ENCODE measurements around the gene MRPS6. TPM values are rescaled to one million over a fixed set of nuclear protein-coding genes. Genes with fewer than 3 reads are reported as not detected.

MRPS6 gene
- total RNA-seq, 1 experiment from 2014 or later, result 41.0 TPM

DNA sequence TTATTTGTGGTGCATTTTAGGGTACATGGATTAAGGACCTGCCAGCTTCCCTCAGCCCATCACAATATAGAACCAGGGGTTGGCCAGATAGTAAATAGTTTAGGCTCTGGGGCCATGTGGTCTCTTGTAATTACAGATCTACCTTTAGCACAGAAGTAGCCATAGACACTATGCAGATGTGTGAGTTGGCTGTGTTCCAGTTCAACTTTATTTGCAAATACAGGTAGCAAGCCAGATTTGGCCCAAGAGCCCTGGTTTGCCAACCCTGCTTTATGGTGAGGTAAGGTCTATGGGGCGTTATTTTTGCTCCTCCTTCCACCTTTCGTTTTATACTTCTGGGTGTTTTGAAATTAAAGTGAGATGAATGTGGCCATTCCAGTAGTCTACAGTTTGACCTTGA, 48.7 kb downstream of the MRPS6 start:
- no peaks in the 10 kb centered on the region for H3K36me3 ChIP-seq (ENCODE audit: low read depth)
- no peaks in the 10 kb centered on the region for H3K4me1 ChIP-seq (replicated peaks; ENCODE audit: insufficient read depth)
- H4K20me1 ChIP-seq (ENCODE audit: insufficient read depth), result no peaks in the 10 kb centered on the region
- no peak overlapping the region for H3K4me3 ChIP-seq
- no peak overlapping the region for H3K4me2 ChIP-seq
- DNase-seq, result no peak
- no peaks in the 10 kb centered on the region for H3K9me2 ChIP-seq (ENCODE audit: insufficient read depth)
- no peaks in the 10 kb centered on the region for H3K9me3 ChIP-seq (ENCODE audit: insufficient read depth, low read depth)
- BruUV-seq (replicated peaks), result no TSS peak
- no peak overlapping the region for H2AFZ ChIP-seq
- no peaks in the 10 kb centered on the region for H3K79me2 ChIP-seq (ENCODE audit: low read depth)
- no peaks in the 10 kb centered on the region for H3K27me3 ChIP-seq (ENCODE audit: insufficient read depth, low read depth)
- ChIA-PET CTCF (no interaction called here), POLR2A (ENCODE audit: unreplicated experiment) (no interaction called here)
- intact Hi-C loops (cut with micrococcal nuclease; ENCODE audit: unreplicated experiment), result no loop called here
- TF ChIP-seq, protein P1, sequence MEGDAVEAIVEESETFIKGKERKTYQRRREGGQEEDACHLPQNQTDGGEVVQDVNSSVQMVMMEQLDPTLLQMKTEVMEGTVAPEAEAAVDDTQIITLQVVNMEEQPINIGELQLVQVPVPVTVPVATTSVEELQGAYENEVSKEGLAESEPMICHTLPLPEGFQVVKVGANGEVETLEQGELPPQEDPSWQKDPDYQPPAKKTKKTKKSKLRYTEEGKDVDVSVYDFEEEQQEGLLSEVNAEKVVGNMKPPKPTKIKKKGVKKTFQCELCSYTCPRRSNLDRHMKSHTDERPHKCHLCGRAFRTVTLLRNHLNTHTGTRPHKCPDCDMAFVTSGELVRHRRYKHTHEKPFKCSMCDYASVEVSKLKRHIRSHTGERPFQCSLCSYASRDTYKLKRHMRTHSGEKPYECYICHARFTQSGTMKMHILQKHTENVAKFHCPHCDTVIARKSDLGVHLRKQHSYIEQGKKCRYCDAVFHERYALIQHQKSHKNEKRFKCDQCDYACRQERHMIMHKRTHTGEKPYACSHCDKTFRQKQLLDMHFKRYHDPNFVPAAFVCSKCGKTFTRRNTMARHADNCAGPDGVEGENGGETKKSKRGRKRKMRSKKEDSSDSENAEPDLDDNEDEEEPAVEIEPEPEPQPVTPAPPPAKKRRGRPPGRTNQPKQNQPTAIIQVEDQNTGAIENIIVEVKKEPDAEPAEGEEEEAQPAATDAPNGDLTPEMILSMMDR (conservative IDR thresholded peaks at IDR 0.05), result no peak
- no peak for TF ChIP-seq EZH2 (IDR thresholded peaks at IDR 0.05; ENCODE audit: low read depth)
- no peak overlapping the region for H3K27ac ChIP-seq
- H3F3A ChIP-seq (ENCODE audit: insufficient read depth, low read depth), result no peaks in the 10 kb centered on the region

DNA sequence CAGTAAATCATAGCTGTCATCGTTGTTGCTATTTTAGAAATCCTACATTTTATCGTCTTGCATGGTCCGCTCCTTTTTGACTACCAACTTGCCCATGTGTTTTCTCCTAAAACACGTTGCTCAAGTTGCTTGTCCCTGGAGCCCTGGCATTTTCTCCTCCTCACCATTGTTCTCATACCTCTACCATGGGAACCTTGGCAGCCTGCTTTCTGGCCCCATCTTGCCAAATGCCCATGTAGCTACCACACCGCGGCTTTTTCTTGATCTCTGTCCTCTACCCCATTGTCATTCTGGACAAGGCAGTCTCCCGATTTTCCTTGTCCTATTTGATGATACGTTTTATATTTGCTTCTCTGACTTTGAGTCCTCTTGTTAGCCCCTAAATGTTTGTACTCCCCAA, 50.2 kb downstream of the MRPS6 start:
- Histone ChIP-seq H3K9me2 (ENCODE audit: insufficient read depth) (no peaks in the 10 kb centered on the region), H3K27ac (no peak overlapping the region), H3F3A (ENCODE audit: insufficient read depth, low read depth) (no peaks in the 10 kb centered on the region), H3K4me2 (no peak overlapping the region), H2AFZ (no peak overlapping the region), H3K4me3 (no peak overlapping the region), H3K27me3 (ENCODE audit: insufficient read depth, low read depth) (no peaks in the 10 kb centered on the region), H4K20me1 (ENCODE audit: insufficient read depth) (no peaks in the 10 kb centered on the region), H3K36me3 (ENCODE audit: low read depth) (no peaks in the 10 kb centered on the region), H3K9me3 (ENCODE audit: insufficient read depth, low read depth) (no peaks in the 10 kb centered on the region), H3K79me2 (ENCODE audit: low read depth) (no peaks in the 10 kb centered on the region), H3K4me1 (replicated peaks; ENCODE audit: insufficient read depth) (no peaks in the 10 kb centered on the region)
- intact Hi-C loops (cut with micrococcal nuclease; ENCODE audit: unreplicated experiment), result no loop called here
- no TSS peak for BruUV-seq (replicated peaks)
- ChIA-PET CTCF (no interaction called here), POLR2A (ENCODE audit: unreplicated experiment) (no interaction called here)
- no peak for DNase-seq
- TF ChIP-seq, protein P1 (conservative IDR thresholded peaks at IDR 0.05), result no peak
- no peak for TF ChIP-seq EZH2 (IDR thresholded peaks at IDR 0.05; ENCODE audit: low read depth)

DNA sequence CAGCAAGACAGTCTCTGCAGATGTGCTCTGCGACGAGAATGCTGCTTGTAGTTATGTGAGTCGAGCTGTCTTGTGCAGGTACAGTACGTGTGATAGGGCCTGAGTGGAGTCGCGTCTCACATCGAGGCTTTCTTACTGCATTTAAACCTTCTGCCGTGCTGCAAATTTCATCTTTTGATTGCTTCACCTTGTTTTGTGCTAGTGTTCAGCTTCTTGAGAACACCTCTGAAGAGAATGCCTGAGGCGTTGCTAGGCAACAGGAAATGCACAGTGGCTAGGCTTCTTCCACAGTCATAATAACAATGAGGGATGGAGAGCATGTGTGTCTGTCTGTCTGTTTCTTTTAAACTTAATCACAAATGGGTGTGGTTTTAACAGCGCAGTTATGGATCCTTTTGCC, 52.9 kb downstream of the MRPS6 start:
- no peak for TF ChIP-seq EZH2 (IDR thresholded peaks at IDR 0.05; ENCODE audit: low read depth)
- TF ChIP-seq, protein P1 (conservative IDR thresholded peaks at IDR 0.05), result no peak
- no peaks in the 10 kb centered on the region for H3F3A ChIP-seq (ENCODE audit: insufficient read depth, low read depth)
- no peaks in the 10 kb centered on the region for H4K20me1 ChIP-seq (ENCODE audit: insufficient read depth)
- H3K9me3 ChIP-seq (ENCODE audit: insufficient read depth, low read depth), result no peaks in the 10 kb centered on the region
- H3K36me3 ChIP-seq (ENCODE audit: low read depth), result no peaks in the 10 kb centered on the region
- BruUV-seq (replicated peaks), result no TSS peak
- ChIA-PET POLR2A (ENCODE audit: unreplicated experiment) (interaction anchor here (0.7 kb wide), 1 partner anchor 34 kb away, joined by 4 read pairs; no protein-coding TSS in a partner anchor), CTCF (no interaction called here)
- H3K79me2 ChIP-seq (ENCODE audit: low read depth), result no peaks in the 10 kb centered on the region
- no peak overlapping the region for H2AFZ ChIP-seq
- H3K4me1 ChIP-seq (replicated peaks; ENCODE audit: insufficient read depth), result no peaks in the 10 kb centered on the region
- no peak for DNase-seq
- no peak overlapping the region for H3K4me3 ChIP-seq
- H3K27ac ChIP-seq, result no peak overlapping the region
- H3K9me2 ChIP-seq (ENCODE audit: insufficient read depth), result no peaks in the 10 kb centered on the region
- H3K27me3 ChIP-seq (ENCODE audit: insufficient read depth, low read depth), result no peaks in the 10 kb centered on the region
- no peak overlapping the region for H3K4me2 ChIP-seq
- intact Hi-C loops (cut with micrococcal nuclease; ENCODE audit: unreplicated experiment), result no loop called here

Measured in PC-9 (cell line).